HL-60/S4 treated with phorbol 12-myristate 13-acetate at 8.2 ng/mL for 4 days and 3 days (cell line): ENCODE data around the gene TNNT1.

ENCODE experiments used
- in situ Hi-C: fragments of 300-500 bp; cut with MboI; formaldehyde crosslinking; loops from 2 replicates; pipeline ENCODE4 v1.15.0; 2022; ENCODE audit warnings: low sequenced_read_pairs

TNNT1 gene

DNA sequence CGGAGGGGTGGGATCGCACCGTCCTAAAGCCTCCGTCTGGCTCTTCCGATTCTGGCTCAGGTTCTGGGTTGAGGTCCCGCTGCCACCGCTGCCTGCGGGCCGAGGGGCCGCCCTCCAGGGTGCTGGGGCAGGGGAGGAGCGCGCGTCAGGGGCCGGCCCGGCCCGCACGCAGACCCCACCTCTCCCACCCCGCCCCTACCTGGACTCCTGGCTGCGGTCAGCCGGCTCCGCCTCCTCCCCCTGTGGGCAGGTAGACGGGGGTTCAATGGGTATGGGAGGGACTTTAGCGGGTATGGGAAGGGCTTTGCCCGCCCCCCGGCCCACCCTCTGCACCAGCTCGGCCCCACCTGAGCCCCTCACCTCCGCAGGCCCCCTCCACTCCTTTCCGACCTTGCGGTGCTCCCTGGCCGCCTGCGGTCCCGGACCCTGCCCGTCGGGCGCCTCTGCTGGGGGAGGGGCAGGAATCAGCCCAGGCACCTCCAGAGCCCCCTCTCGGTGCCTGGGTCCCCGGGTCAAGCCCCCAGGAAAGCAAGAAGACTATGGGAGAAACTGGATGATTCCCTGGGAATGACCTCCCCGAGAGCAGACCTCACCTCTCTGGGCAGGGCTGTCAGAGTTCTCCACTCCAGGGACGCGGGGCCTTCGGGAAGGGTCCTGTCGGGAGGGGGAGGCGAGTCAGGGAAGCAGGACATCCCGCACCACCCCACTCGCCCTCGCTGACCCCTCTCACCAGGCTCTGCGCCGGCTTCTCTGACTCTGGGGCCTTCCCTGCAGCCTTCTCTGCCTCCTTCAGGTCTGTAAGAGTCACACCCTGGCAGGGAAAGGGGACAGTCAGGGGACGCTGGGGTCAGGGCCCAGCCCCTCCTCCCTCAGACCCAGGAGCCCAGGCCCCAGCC lies 56.3 kb downstream of the TNNT1 start:
- in situ Hi-C loops = no loop called here

DNA sequence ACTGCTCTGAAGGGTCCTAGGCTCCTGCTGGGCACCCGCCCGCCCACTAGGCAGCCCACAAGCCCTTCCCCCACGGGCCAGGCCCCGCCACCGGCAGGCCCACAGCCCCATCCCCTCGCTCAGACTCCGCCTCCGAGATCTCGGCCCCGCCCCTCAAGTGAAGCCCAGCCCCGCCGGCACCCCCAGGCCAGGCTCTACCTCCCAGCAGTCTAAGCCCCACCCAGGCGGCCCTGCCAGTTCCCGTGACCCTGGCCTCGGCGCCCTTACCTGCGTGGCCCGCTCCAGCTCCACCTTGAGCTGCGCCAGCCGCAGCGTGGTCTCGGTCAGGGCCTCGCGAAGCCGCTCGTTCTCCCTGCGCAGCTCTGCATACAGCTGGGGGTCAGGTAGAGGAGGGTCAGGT lies 57.1 kb downstream of the TNNT1 start:
- in situ Hi-C loops = no loop called here

DNA sequence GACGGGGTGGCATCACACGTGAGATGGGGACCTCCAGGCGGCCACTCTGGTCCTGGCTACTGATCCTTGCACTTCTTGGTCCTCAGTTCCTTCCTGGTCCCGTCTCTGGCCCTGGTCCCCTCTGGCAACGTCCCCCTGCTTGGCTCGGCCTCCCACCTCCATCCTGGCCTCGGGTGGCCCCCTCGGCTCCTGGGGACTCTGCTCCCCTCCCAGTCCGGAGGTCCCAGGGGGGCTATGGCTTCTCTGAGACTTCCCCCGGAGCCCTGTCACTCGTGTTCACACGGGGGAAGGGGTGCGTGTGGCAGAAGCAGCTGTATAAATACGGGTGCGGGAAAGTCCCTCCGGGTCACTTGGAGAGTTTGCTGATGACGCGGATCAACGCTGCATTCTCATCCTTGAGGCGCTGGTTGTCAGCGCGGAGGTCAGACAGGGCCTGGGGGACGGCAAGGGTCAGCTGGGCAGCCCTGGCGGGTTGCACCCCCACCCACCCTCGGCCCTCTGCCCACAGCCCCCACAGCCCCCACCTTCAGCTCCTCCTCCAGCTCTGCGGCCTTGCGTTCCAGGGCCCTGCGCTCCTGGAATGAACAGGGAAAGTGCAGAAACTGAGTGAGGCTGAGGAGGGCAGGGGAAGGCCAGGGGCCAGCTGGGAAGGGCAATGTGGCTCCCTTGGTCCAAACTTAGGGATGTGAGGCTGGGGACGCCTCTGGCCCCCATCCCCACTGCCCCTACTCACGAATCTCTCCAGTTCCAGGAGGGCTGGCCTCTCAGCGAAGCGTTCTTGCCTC lies 57.7 kb downstream of the TNNT1 start:
- in situ Hi-C loops = no loop called here

- in situ Hi-C loops = no loop called here
Observed at GRCh38 chr19:55090564-55090963, 58.4 kb downstream of the TNNT1 start.

GRCh38 chr19:55089342-55089944 lies 59.6 kb downstream of the TNNT1 start:
- in situ Hi-C loops = no loop called here

GRCh38 chr19:55088543-55089341 lies 60.3 kb downstream of the TNNT1 start:
- in situ Hi-C loops = no loop called here

- in situ Hi-C loops = no loop called here
Observed at GRCh38 chr19:55088021-55088451, 61.0 kb downstream of the TNNT1 start.

GRCh38 chr19:55087542-55087901 lies 61.5 kb downstream of the TNNT1 start:
- in situ Hi-C loops = no loop called here

GRCh38 chr19:55086730-55087541 lies 62.1 kb downstream of the TNNT1 start:
- in situ Hi-C loops = no loop called here

GRCh38 chr19:55085923-55086715 lies 62.9 kb downstream of the TNNT1 start:
- in situ Hi-C loops = no loop called here

GRCh38 chr19:55084416-55084815 lies 64.6 kb downstream of the TNNT1 start:
- in situ Hi-C loops = no loop called here

DNA sequence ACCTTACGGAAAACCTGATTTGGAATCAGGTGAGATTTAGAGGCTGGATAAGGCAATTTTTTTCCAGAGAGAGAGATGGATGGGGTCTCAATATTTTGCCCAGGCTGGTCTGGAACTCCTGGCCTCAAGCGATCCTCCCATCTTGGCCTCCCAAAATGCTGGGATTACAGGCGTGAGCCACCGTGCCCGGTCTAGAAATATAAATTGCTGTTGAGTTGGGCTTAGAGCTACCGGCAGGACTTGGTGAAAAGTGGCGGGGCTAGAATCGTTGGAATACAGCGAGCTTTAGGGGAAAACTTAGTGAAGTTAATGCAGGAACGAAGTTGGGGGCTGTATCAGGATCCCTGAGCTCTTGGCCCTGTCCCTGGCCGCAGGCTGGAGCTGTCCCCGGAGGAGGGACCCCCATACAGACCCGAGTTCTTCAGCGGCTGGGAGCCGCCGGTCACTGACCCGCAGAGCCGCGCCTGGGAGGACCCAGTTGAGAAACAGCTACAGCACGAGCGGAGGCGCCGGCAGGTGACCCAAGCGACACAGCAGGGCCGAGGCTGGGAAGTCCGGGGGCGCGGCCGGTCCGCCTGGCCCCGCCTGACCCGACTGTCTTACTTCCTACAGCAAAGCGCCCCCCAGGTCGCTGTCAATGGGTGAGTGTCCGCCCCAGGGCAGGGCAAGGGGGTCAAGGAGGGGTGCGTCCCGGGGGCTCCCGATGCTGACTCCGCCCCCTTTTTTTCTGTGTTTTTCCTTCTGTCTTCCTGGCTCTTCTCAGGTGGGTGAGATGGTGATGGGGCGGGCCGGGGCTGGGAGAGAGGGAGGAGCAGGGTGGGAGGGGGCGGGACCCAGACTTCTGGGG lies 65.8 kb downstream of the TNNT1 start:
- in situ Hi-C loops = no loop called here
